Activated CD4-positive, alpha-beta T cell treated with anti-CD3 and anti-CD28 coated beads, Interleukin-2, amount 10 ng/mL, durations not matched to agents 7 days and 5 days (primary cell): Measurements from ENCODE around the gene C11orf68. TPM values are rescaled to one million over a fixed set of nuclear protein-coding genes. Genes with fewer than 3 reads are reported as not detected.
"Not testable (repeated sequence)": the region's sequence is repeated elsewhere in the genome, so short reads cannot be mapped to it uniquely, and the experiment has no call there.

Experiments used
- CTCF ChIA-PET: fragments of 350-600 bp; sonication (Branson Sonifier 250); formaldehyde crosslinking; loops from one replicate; lab custom pipeline; 2021; ENCODE audit warnings: antibody characterized with exemption; lab: Charles Lee
- POLR2A ChIA-PET: fragments of 350-600 bp; sonication (Branson Sonifier 250); formaldehyde crosslinking; loops from one replicate; lab custom pipeline; 2021; ENCODE audit warnings: antibody characterized with exemption; lab: Charles Lee
- DNase-seq: peaks from one replicate; pipeline ENCODE4 v3.0.0-alpha.2; 2020
- H3K27ac Mint-ChIP-seq: one replicate; pipeline ENCODE4 v1.8.0; 2021; ENCODE audit warnings: mild to moderate bottlenecking, moderate library complexity, mixed read lengths
- H3K27me3 Mint-ChIP-seq: one replicate; pipeline ENCODE4 v1.8.0; 2021; ENCODE audit warnings: mixed read lengths
- H3K36me3 Mint-ChIP-seq: one replicate; pipeline ENCODE4 v1.8.0; 2021; ENCODE audit warnings: low read depth, mixed read lengths
- H3K4me1 Mint-ChIP-seq: one replicate; pipeline ENCODE4 v1.8.0; 2021; ENCODE audit warnings: mixed read lengths
- H3K4me3 Mint-ChIP-seq: one replicate; pipeline ENCODE4 v1.8.0; 2021; ENCODE audit warnings: mild to moderate bottlenecking, moderate library complexity, mixed read lengths
- H3K9me3 Mint-ChIP-seq: one replicate; pipeline ENCODE4 v1.8.0; 2021; ENCODE audit warnings: mixed read lengths
- total RNA-seq, 2 experiments: library from RNA; stranded (reverse); gene quantifications; one replicate each; pipeline ENCODE4 v1.2.3, GENCODE V29; 2021

C11orf68 gene
- total RNA-seq, 2 experiments from 2014 or later: 32.7 to 36.3 TPM

DNA sequence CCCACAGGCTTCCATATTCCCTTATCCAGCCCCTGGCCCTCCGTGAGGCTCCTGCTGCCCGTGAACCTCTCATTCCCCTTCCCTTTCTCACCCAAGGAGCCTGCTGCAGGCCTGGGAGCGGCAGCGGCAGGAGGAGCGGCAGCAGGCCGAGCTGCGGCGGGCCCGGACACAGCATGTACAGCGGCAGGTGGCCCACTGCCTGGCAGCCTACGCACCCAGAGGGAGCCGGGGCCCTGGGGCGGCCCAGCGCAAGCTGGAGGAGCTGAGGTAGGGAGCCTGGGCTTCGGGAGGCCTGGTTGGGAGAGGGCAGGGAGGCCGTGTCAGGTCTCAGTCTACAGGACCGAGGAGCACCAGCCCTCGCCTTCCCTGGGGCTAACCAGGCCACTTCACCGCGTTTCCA is 34.6 kb upstream of the C11orf68 start:
- no peak for DNase-seq
- Mint-ChIP-seq H3K27ac (no peak overlapping the region), H3K27me3 (peaks cover 9% of the 10 kb centered on the region), H3K36me3 (no peaks in the 10 kb centered on the region), H3K4me3 (no peak overlapping the region), H3K9me3 (no peaks in the 10 kb centered on the region), H3K4me1 (peaks cover 23% of the 10 kb centered on the region)
- ChIA-PET POLR2A (no interaction called here), CTCF (no interaction called here)

DNA sequence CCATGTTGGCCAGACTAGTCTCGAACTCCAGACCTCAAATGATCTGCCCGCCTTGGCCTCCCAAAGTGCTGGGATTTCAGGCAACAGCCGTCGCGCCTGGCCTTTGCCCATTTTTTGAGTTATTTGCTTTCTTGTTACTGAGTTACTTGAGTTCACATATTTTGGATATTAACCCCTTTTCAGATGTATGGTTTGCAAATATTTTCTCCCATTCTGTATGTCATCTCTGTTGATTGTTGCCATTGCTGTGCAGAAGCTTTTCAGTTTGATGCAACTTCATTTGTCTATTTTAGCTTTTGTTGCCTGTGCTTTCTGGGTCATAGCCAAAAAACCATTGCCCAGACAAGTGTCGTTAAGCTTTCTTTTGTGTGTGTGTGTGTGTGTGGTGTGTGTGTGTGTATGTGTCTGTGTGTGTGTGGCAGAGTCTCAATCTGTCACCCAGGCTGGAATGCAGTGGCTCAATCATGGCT is 33.2 kb upstream of the C11orf68 start:
- CTCF ChIA-PET: interaction anchor here (1.0 to 1.4 kb wide), 2 partner anchors 24 to 64 kb away, joined by 3 to 6 read pairs; partner anchors contain the start of gene FIBP
- no peaks in the 10 kb centered on the region for H3K9me3 Mint-ChIP-seq
- H3K27me3 Mint-ChIP-seq: peaks cover 14% of the 10 kb centered on the region
- POLR2A ChIA-PET: no interaction called here
- H3K27ac Mint-ChIP-seq: no peak overlapping the region
- H3K36me3 Mint-ChIP-seq: no peaks in the 10 kb centered on the region
- H3K4me3 Mint-ChIP-seq: no peak overlapping the region
- H3K4me1 Mint-ChIP-seq: peaks cover 12% of the 10 kb centered on the region
- no peak for DNase-seq

DNA sequence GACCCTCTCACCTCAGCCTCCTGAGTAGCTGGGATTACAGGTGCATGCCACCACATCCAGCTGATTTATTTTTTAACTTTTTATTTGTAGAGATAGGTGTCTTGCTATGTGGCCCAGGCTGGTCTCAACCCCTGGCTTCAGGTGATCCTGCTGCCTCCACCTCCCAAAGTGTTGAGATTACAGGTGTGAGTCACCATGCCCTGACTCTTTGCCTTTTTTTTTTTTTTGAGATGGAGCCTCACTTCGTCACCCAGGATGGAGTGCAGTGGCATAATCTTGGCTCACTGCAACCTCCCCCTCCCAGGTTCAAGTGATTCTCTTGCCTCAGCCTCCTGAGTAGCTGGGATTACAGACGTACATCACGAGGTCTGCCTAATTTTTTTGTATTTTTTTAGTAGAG is 32.8 kb upstream of the C11orf68 start:
- POLR2A ChIA-PET, H3K36me3 Mint-ChIP-seq, H3K4me3 Mint-ChIP-seq, DNase-seq, H3K4me1 Mint-ChIP-seq, H3K9me3 Mint-ChIP-seq, H3K27ac Mint-ChIP-seq: not testable (repeated sequence)
- CTCF ChIA-PET: interaction anchor here (0.8 to 1.1 kb wide), 3 partner anchors 23 to 63 kb away, joined by 3 read pairs; partner anchors contain the start of gene FIBP
- peaks cover 14% of the 10 kb centered on the region for H3K27me3 Mint-ChIP-seq

DNA sequence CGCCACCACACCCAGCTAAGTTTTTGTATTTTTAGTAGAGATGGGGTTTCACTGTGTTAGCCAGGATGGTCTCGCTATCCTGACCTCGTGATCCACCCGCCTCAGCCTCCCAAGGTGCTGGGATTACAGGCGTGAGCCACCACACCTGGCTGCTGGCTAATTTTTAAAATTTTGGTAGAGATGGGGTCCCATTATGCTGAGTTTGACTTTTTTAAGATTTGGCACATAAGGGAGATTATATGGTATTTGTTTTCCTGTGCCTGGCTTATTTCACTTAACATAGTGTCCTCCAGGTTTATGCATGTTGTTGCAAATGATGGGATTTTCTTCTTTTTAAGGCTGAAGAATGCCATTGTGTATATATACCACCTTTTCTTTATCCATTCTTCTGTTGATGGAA is 31.8 kb upstream of the C11orf68 start:
- H3K36me3 Mint-ChIP-seq, H3K9me3 Mint-ChIP-seq, H3K27ac Mint-ChIP-seq, H3K4me3 Mint-ChIP-seq, H3K4me1 Mint-ChIP-seq, POLR2A ChIA-PET, DNase-seq: not testable (repeated sequence)
- CTCF ChIA-PET: interaction anchor here (0.7 to 1.1 kb wide), 3 partner anchors 62 to 335 kb away, joined by 3 to 5 read pairs (median 3); partner anchors contain the start of gene FIBP
- peaks cover 14% of the 10 kb centered on the region for H3K27me3 Mint-ChIP-seq

DNA sequence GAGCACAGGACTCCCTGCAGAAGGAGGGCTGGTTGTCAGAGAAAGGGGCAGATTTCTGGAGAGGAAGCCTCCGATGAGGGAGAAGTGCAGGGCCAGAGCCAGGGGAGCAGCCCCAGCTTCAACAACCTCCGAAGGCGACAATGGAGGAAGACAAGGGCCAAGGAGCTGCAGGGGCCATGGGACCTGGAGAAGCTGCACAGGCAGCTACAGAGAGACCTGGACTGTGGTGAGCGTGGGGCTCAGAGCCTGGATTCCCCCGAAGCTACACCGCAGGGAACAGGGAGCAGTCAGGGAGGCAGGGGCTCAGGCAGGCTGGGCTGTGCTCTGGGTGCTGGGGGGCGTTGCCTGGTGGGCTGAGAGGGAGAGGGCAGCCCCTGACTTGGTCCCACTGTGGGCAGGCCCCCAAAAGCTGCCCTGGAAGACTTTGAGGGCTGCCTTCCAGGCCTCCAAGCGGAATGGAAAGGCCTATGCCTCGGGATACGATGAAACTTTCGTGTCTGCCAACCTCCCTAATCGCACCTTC is 28.8 kb upstream of the C11orf68 start:
- ChIA-PET CTCF (interaction anchor here (1.1 to 1.9 kb wide), 3 partner anchors 42 to 88 kb away, joined by 3 to 9 read pairs (median 3); partner anchors contain the start of gene MUS81), POLR2A (no interaction called here)
- Mint-ChIP-seq H3K4me3 (no peak overlapping the region), H3K36me3 (no peaks in the 10 kb centered on the region), H3K9me3 (no peaks in the 10 kb centered on the region), H3K27ac (peak overlapping the region; percentile 31), H3K4me1 (no peaks in the 10 kb centered on the region), H3K27me3 (peaks cover 14% of the 10 kb centered on the region)
- no peak for DNase-seq

DNA sequence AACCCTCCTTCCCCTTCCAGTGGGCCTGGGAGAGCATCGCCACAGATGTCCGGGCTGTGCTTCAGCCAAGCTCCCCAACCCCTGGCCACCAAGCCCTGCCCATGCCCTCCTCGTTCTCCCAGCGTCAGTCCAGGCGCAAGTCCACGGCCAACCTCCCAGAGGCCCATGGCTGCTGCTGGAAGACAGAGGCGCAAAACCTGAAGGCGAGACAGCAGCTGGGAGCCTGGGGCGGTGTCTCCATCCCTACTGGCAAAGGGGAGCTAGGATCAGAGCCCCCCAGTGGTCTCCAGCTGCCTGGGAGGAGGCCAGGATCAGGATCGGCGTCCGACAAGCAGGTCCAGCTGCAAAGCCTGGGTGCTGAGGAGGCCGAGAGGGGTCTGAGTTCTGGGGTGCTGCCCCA is 28.3 kb upstream of the C11orf68 start:
- Mint-ChIP-seq H3K4me1 (no peaks in the 10 kb centered on the region), H3K27me3 (peaks cover 13% of the 10 kb centered on the region), H3K36me3 (no peaks in the 10 kb centered on the region), H3K9me3 (no peaks in the 10 kb centered on the region), H3K27ac (no peak overlapping the region), H3K4me3 (no peak overlapping the region)
- POLR2A ChIA-PET: no interaction called here
- DNase-seq: no peak
- CTCF ChIA-PET: interaction anchor here (1.1 kb wide), 1 partner anchor 43 kb away, joined by 3 read pairs; no protein-coding TSS in a partner anchor

DNA sequence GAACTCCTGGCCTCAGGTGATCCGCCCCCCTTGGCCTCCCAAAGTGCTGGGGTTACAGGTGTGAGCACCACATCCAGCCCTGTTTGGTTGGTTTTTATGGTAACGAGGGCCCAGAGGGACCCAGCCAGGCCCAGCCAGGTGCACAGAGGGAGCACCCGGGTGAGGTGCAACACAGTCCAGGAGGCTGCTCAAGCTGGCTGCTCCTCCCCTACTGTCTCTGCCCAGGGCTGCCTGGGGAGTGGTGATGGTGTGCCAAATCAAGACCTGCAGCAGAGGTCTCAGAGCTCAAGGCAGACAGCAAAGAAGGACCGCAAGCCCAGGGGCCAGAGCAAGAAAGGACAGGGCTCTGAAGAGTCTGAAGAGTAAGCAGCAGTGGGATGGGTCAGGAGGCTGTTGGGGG is 27.8 kb upstream of the C11orf68 start:
- Mint-ChIP-seq H3K4me3 (no peak overlapping the region), H3K9me3 (no peaks in the 10 kb centered on the region), H3K27ac (no peak overlapping the region), H3K36me3 (no peaks in the 10 kb centered on the region), H3K27me3 (peaks cover 11% of the 10 kb centered on the region), H3K4me1 (peaks cover under 1% of the 10 kb centered on the region)
- ChIA-PET POLR2A (no interaction called here), CTCF (interaction anchor here (1.1 kb wide), 2 partner anchors 14 to 43 kb away, joined by 3 read pairs; no protein-coding TSS in a partner anchor)
- no peak for DNase-seq

DNA sequence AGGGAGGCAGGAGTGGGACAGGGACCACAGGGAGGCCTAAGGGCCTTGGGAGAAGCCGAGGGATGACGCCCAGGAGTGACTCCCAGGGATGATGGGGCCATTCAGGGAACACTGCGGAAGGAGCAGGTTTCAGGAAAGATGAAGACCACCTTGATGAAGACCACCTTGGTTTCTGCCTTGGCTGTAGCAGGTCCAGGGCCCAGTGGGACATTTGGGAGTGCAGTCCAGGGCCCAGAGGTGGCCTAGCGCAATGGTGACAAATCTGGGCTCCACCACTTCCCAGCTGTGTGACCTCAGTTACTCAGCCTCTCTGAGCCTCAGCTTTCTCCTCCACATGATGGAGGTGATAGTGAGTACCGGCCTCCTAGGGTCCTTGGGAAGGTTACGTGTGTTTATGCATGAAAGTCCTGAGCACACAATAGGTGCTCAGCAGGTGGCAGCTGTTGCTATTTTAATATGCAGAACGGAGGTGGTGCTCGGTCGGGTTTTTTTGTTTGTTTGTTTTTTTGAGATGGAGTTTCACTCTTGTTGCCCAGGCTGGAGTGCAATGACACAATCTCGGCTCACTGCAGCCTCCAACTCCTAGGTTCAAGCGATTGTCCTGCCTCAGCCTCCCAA is 27.2 kb upstream of the C11orf68 start:
- ChIA-PET POLR2A (no interaction called here), CTCF (interaction anchor here (1.1 kb wide), 1 partner anchor 14 kb away, joined by 3 read pairs; no protein-coding TSS in a partner anchor)
- peaks cover 3% of the 10 kb centered on the region for H3K4me1 Mint-ChIP-seq
- H3K27ac Mint-ChIP-seq: no peak overlapping the region
- H3K4me3 Mint-ChIP-seq: no peak overlapping the region
- no peak for DNase-seq
- no peaks in the 10 kb centered on the region for H3K36me3 Mint-ChIP-seq
- no peaks in the 10 kb centered on the region for H3K9me3 Mint-ChIP-seq
- H3K27me3 Mint-ChIP-seq: peaks cover 15% of the 10 kb centered on the region

DNA sequence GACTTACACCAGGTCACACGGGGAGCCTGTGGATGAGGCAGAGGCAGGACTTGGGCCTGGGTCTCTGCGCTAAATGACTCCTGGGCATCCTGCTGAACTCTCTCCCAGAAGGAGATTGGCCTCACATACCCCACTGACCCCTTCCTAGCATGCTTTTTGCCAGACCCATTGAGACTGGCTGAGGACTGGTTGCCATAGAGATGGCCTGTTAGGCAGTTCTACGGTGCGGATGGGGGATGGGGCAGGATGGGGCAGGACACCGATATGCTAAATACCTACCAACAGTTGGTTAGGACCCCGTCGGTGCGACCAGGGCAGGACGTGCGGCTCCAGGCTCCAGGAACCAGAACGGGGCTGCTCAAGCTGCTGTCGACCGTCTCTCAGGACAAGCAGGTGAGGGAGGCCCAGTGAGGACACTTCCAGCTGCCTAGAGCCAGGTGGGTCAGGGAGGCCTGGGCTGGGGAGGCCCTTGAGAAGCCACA is 26.6 kb upstream of the C11orf68 start, which contains the start of gene TSGA10IP:
Gene TSGA10IP (plus strand): TSS at position 51 of the 482 bp plus-strand sequence. CDS start 196 bp downstream, at position 247.
- Mint-ChIP-seq H3K27ac (no peak within 1 kb of the TSS), H3K4me1 (peaks cover 3% of the 10 kb centered on the region), H3K36me3 (no peaks in the 10 kb centered on the region), H3K4me3 (no peak within 1 kb of the TSS), H3K27me3 (peaks cover 12% of the 10 kb centered on the region), H3K9me3 (no peaks in the 10 kb centered on the region)
- ChIA-PET CTCF (interaction anchor here (1.1 kb wide), 1 partner anchor 13 kb away, joined by 3 read pairs; no protein-coding TSS in a partner anchor), POLR2A (no interaction called here)
- DNase-seq: no peak

DNA sequence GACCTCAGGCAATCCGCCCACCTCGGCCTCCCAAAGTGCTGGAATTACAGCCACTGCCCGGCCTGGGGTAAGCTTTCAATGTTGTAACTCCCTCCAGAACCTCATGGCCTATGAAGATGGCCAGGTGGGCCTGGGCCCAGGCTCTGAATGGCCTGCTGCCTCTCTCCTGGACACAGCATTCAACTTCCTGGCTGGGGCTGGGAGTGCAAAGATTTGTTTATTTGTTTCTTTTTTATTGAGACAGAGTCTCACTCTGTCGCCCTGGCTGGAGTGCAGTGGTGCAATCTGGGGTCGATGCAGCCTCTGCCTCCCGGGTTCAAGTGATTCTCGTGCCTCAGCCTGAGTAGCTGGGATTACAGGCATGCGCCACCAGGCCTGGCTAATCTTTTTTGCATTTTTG is 25.9 kb upstream of the C11orf68 start:
- Mint-ChIP-seq H3K27me3 (peaks cover 10% of the 10 kb centered on the region), H3K27ac (no peak overlapping the region), H3K4me1 (peaks cover 3% of the 10 kb centered on the region), H3K9me3 (no peaks in the 10 kb centered on the region), H3K4me3 (no peak overlapping the region), H3K36me3 (no peaks in the 10 kb centered on the region)
- ChIA-PET CTCF (interaction anchor here (0.7 to 1.6 kb wide), 4 partner anchors 13 to 64 kb away, joined by 3 to 5 read pairs (median 3); partner anchors contain the start of gene CCDC85B), POLR2A (no interaction called here)
- no peak for DNase-seq

DNA sequence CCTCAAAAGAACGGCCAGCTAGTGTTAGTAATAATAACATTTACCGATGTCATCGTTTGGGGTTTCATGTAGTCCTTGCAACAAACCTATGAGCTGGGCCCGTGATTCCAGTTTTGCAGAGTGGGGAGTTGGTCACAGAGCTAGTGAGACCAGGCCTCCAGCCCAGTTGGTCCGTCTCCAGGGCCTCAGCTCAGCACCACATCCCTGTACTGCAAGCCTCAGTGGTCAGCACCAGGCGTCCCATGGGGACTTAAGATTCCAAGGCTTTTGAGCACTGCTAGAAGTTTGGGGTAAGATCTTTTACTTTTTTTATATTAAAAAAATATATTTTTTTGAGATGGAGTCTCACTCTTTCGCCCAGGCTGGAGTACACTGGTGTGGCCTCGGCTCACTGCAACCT is 25.3 kb upstream of the C11orf68 start:
- ChIA-PET CTCF (interaction anchor here (0.7 to 1.6 kb wide), 5 partner anchors 15 to 65 kb away, joined by 3 to 5 read pairs (median 3); partner anchors contain the start of gene CCDC85B), POLR2A (no interaction called here)
- no peak for DNase-seq
- H3K4me3 Mint-ChIP-seq: no peak overlapping the region
- no peak overlapping the region for H3K27ac Mint-ChIP-seq
- H3K36me3 Mint-ChIP-seq: no peaks in the 10 kb centered on the region
- H3K4me1 Mint-ChIP-seq: peaks cover 3% of the 10 kb centered on the region
- H3K9me3 Mint-ChIP-seq: no peaks in the 10 kb centered on the region
- peaks cover 10% of the 10 kb centered on the region for H3K27me3 Mint-ChIP-seq

DNA sequence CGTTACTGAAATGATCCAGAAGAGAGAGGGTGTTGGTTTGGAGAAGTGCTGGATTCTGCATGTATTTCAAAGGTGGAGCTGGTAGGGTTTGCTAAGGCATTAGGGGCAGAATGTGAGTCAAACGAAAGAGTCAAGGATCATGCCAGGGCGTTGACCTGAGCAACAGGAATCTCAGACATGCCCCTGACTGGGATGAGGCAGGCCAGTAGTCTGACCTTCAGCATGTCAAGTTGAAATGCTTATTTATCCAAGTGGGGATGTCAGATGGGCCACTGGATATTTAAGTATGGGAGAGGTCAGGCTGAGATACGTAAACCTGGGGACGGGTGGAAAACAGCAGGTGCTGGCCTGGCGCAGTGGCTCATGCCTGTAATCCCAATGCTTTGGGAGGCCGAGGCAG is 23.7 kb upstream of the C11orf68 start:
- CTCF ChIA-PET: interaction anchor here (0.8 kb wide), 1 partner anchor 58 kb away, joined by 3 read pairs; no protein-coding TSS in a partner anchor

More for the DNA sequence above, 23.7 kb upstream of the C11orf68 start:
- Mint-ChIP-seq H3K36me3 (no peaks in the 10 kb centered on the region), H3K27ac (no peak overlapping the region), H3K4me3 (no peak overlapping the region), H3K27me3 (peaks cover 7% of the 10 kb centered on the region), H3K9me3 (no peaks in the 10 kb centered on the region), H3K4me1 (peaks cover 3% of the 10 kb centered on the region)
- POLR2A ChIA-PET: no interaction called here
- DNase-seq: no peak
